KBM-7 (cell line): ENCODE measurements around the gene CHRDL2.

Source experiments
- DNase-seq: peaks from one replicate; pipeline ENCODE4 v3.0.0-alpha.2; 2015
- in situ Hi-C: fragments of 300-500 bp; cut with MboI; formaldehyde crosslinking; loops from 2 replicates; pipeline ENCODE4 v1.14.3; 2020; ENCODE audit warnings: low sequenced_read_pairs, low pct_unique_long_range_greater_than_20kb, mixed read lengths

The CHRDL2 gene

DNA sequence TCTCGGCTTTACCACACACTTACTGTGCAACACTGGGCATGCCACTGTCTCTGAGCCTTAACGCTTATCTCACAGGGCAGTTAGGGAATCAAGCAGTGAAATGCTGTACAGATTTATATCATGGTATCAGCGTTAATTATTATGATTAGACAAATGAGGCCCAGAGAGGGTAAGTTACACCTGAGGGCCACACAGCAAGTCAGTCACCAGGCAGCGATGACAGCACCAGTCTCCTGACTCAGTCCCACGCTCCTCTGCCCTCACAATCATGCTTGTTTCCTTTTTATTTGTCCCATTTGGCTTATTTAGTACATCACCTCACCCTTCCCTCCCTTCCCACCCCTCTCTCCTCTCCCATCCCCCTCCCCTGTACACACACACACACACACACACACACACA is 12.2 kb downstream of the CHRDL2 start:
- DNase-seq: no peak
- in situ Hi-C loops: no loop called here

GRCh38 chr11:74717221-74717969 is 13.8 kb downstream of the CHRDL2 start:
- DNase-seq: no peak
- in situ Hi-C loops: no loop called here

- no peak for DNase-seq
Measured at GRCh38 chr11:74714904-74715303, 16.3 kb downstream of the CHRDL2 start.

DNA sequence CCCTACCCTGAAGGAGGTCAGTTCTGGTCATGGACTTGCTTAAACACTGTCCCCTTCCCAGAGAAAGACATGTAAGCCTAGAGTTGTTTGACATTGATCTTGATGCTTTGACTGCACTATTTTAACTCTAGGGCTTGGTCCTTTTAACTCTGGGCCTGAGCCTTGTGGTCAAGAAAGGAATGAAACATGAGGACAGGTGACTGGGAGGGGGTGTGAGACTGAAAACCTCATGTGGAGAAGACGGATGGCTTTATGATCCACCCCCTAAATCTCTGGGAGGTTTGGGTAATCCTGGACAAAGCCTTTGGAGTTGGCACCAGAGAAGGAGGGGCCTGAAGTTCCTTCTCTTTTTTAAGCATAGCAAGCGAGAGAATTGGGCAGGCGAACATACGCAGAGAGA is 17.5 kb downstream of the CHRDL2 start:
- in situ Hi-C loops: no loop called here
- DNase-seq: no peak

More at GRCh38 chr11:74714904-74715303, 16.3 kb downstream of the CHRDL2 start:
- in situ Hi-C loops: no loop called here

- in situ Hi-C loops: no loop called here
- no peak for DNase-seq
Measured at GRCh38 chr11:74710281-74710938, 20.8 kb downstream of the CHRDL2 start.

- DNase-seq: no peak
- in situ Hi-C loops: no loop called here
Measured at GRCh38 chr11:74709175-74709574, 22.1 kb downstream of the CHRDL2 start.

- in situ Hi-C loops: no loop called here
- no peak for DNase-seq
Measured at GRCh38 chr11:74707602-74708510, 23.4 kb downstream of the CHRDL2 start.

DNA sequence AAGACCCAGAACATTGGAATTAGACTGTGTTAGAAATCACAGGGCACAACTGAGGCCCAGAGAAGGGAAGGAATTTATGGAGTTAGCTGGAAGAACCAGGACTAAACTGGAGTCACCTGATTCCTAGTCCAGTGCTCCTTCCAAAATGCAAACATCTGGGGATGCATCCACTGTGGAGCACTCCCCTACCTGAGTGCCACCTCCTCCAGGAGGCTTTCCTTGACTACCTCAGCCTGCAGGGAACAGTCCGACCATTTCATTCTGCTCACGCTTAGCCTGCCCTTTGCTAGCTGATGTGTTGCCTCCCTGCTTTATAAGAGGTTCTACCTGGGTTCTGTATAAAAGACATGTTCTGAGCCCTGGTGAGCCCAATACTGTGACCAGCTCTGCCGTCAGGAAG is 24.0 kb downstream of the CHRDL2 start:
- in situ Hi-C loops: no loop called here
- no peak for DNase-seq

DNA sequence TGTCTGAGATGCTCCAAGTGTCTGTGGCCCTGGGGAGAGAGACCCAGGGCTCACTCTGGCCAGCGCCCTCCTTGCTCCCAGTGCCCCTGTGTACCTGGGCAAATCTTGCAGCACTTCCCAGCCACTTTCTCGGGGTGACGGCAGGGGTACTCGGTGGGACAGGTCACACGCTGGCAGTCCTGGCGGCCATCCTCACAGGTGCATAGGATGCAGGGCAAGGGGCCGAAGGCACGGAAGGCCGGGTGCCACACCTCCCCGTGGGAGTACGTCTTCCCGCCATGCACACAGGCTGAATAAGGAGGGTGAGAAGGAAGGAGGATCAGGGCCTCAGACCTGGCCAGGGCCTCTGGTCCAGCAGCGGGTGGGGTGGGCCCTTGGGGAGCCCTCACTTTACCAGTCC is 28.0 kb downstream of the CHRDL2 start:
- DNase-seq: no peak
- in situ Hi-C loops: no loop called here

DNA sequence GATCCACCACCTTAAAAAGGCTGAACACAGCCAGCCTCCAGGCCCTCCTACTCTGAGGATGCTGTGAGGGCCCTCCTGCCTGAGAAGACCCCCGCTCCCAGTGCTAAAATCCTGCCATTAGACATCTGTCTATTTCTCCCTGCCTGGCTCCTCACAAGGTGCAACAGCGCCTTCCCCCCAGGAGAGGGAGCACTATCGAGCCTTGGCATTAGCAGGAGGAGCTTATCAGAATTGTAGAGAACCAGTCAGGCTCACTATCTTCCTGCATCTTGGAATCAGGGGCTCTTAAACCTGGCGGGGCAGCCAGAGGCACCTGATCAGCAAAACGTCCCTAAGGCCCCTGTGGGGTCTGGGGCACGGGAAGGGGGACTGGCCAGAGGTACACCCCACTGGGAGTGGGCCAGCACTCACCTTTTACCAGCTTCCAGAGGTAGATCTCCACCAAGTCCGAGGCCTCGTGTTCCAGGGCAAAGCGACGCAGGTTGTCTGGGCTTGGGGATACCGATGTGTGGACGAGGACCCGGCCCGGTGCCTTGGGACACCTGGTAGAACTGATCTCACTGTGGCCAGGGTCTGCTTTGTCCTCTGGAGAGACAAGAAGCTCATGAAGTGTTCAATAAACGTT is 28.7 kb downstream of the CHRDL2 start:
- in situ Hi-C loops: no loop called here
- DNase-seq: peak; percentile 75

DNA sequence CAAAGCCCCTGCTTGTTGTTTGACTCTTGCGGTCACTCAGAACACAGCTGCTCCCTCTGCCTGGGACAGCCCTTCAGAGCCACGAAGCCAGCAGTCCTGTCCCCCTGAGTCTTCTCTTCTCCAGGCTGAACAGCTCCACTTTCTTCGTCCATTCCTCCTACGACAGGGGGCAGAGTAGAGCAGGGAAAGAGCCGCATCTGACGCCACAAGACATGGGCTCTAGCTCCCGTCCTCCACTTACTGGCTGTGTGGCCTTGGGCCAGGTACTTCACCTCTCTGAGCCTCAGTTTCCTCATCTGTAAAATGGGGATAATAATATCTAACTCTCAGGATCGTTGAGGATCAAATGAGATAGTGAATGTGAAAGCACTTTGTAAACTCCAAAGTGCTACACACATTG is 29.9 kb downstream of the CHRDL2 start:
- in situ Hi-C loops: no loop called here
- peak; percentile 57 for DNase-seq

GRCh38 chr11:74699615-74700396 is 31.4 kb downstream of the CHRDL2 start:
- no peak for DNase-seq
- in situ Hi-C loops: no loop called here

DNA sequence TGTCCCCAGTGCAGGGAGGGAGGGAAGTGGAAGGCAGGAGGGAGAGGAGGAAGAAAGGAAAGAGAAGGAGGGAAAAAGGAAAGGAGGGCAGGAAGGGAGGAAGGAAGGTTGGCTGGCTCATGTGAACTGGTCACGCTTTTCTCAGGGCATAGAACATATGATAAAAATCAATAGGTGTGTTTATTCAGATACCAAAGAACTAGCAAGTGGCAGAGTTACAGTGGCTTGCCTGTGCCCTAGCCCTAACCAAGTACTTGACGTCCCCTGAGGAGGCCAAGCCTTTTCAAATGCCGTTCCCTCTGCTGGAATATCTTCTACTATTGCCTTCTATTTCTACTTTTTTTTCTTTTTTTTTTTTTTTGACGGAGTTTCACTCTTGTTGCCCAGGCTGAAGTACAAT is 33.5 kb downstream of the CHRDL2 start:
- no peak for DNase-seq
- in situ Hi-C loops: no loop called here

- no peak for DNase-seq
- in situ Hi-C loops: no loop called here
Measured at GRCh38 chr11:74696939-74697675, 34.1 kb downstream of the CHRDL2 start.

GRCh38 chr11:74696500-74696899 is 34.7 kb downstream of the CHRDL2 start:
- DNase-seq: no peak
- in situ Hi-C loops: no loop called here

DNA sequence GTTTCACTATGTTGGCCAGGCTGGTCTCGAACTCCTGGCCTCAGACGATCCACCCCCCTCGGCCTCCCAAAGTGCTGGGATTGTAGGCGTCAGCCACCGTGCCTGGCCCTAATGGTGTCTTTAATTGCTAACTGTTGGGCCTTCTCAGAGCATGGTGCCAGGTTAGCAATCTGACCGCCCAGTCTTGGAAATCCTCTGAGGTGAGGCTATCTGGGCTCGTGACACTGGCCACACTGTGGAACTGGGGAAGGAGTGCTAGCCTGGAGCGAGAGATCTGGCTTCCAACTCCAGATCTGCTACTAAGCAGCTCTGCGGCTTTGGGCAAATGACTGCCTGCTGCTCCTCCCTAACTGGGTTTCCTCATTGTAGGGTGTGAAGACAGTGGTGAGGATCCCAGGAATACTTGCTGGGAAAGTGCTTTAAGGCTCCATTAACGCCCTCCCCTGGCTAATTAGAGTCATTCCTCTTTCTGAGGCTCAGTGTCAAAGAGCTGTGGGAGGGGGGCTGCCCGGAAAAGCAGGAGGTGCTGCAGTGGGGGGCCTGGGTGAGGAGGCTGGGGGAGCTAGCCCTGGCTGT is 35.4 kb downstream of the CHRDL2 start:
- DNase-seq: no peak
- in situ Hi-C loops: no loop called here

- in situ Hi-C loops: no loop called here
- no peak for DNase-seq
Measured at GRCh38 chr11:74694136-74694930, 36.9 kb downstream of the CHRDL2 start.
